Cardiac muscle cell (in vitro differentiated cells and primary cell): ENCODE results near the gene NEGR1. TPM values are rescaled to one million over a fixed set of nuclear protein-coding genes. Genes with fewer than 3 reads are reported as not detected.

Source experiments
- DNase-seq, 2 donors: peaks; one replicate each; pipeline versions ENCODE4 v3.0.0 to v3.0.0-alpha.2; 2010 to 2017; ENCODE audit warnings: low read depth in 1 of 2, low spot score in 1 of 2
- H3K27ac ChIP-seq: fragments of 200-600 bp; sonication (generic); 2 replicates; pipeline ENCODE4 v1.5.1; 2016
- H3K27me3 ChIP-seq: fragments of 200-600 bp; sonication (generic); 2 replicates; pipeline ENCODE4 v1.6.0; 2016; ENCODE audit warnings: control low read depth
- H3K36me3 ChIP-seq: fragments of 200-600 bp; sonication (generic); 2 replicates; pipeline ENCODE4 v1.5.1; 2016; ENCODE audit warnings: control low read depth
- H3K4me1 ChIP-seq: fragments of 200-600 bp; sonication (generic); 2 replicates; pipeline ENCODE4 v1.8.1; 2017; ENCODE audit warnings: low read depth, mild to moderate bottlenecking, mixed run types
- H3K4me3 ChIP-seq: fragments of 200-600 bp; sonication (generic); 2 replicates; pipeline ENCODE4 v1.5.1; 2016; ENCODE audit warnings: mild to moderate bottlenecking
- H3K9me3 ChIP-seq: fragments of 200-600 bp; sonication (generic); 2 replicates; pipeline ENCODE4 v1.5.1; 2017; ENCODE audit warnings: low read depth, mild to moderate bottlenecking, control low read depth
- CTCF ChIP-seq: IDR thresholded peaks from 2 replicates; pipeline ENCODE4 v1.5.1; 2012; ENCODE audit warnings: low read depth, mild to moderate bottlenecking, low read length
- polyA plus RNA-seq: library from polyadenylated mRNA; unstranded; fragments of >200 nt; fragmentation: Nextera tagmentation; extraction: Ambion mirVana; gene quantifications from 2 replicates; pipeline ENCODE4 v1.2.1, GENCODE V29; 2016
- total RNA-seq: library from RNA; depleted of rRNA; stranded (reverse); fragments of >200 nt; gene quantifications from 2 replicates; pipeline ENCODE4 v1.2.3, GENCODE V29; 2016

NEGR1 gene
- total and polyA plus RNA-seq, 2 experiments from 2014 or later: 0.06 to 0.20 TPM

- H3K27ac ChIP-seq: no peak overlapping the region
- H3K9me3 ChIP-seq: no peaks in the 10 kb centered on the region
- H3K27me3 ChIP-seq: no peaks in the 10 kb centered on the region
- DNase-seq: peak in 1 of 2 donors; percentile 23
- no peak overlapping the region for H3K4me3 ChIP-seq
- no peak for TF ChIP-seq CTCF
- H3K4me1 ChIP-seq: no peaks in the 10 kb centered on the region
- no peaks in the 10 kb centered on the region for H3K36me3 ChIP-seq
These were observed 725.2 kb downstream of the NEGR1 start for GRCh38 chr1:71557138-71557537.

GRCh38 chr1:71548398-71548890 is 733.9 kb downstream of the NEGR1 start:
- no peak overlapping the region for H3K4me3 ChIP-seq
- H3K27ac ChIP-seq: no peak overlapping the region
- H3K9me3 ChIP-seq: no peaks in the 10 kb centered on the region
- H3K27me3 ChIP-seq: no peaks in the 10 kb centered on the region
- H3K36me3 ChIP-seq: no peaks in the 10 kb centered on the region
- no peak for TF ChIP-seq CTCF
- no peaks in the 10 kb centered on the region for H3K4me1 ChIP-seq
- DNase-seq: no peak

- DNase-seq: no peak
- Histone ChIP-seq H3K4me3 (no peak overlapping the region), H3K36me3 (no peaks in the 10 kb centered on the region), H3K27ac (no peak overlapping the region), H3K4me1 (no peaks in the 10 kb centered on the region), H3K9me3 (no peaks in the 10 kb centered on the region), H3K27me3 (no peaks in the 10 kb centered on the region)
- TF ChIP-seq CTCF: no peak
These were observed 740.2 kb downstream of the NEGR1 start for GRCh38 chr1:71542155-71542554.

GRCh38 chr1:71533950-71534349 is 748.4 kb downstream of the NEGR1 start:
- H3K27me3 ChIP-seq: no peaks in the 10 kb centered on the region
- no peak overlapping the region for H3K4me3 ChIP-seq
- no peaks in the 10 kb centered on the region for H3K4me1 ChIP-seq
- H3K9me3 ChIP-seq: no peaks in the 10 kb centered on the region
- TF ChIP-seq CTCF: no peak
- H3K27ac ChIP-seq: no peak overlapping the region
- no peak for DNase-seq
- H3K36me3 ChIP-seq: no peaks in the 10 kb centered on the region

GRCh38 chr1:71532343-71532742 is 750.0 kb downstream of the NEGR1 start:
- no peaks in the 10 kb centered on the region for H3K9me3 ChIP-seq

More at GRCh38 chr1:71532343-71532742, 750.0 kb downstream of the NEGR1 start:
- TF ChIP-seq CTCF: no peak
- Histone ChIP-seq H3K36me3 (no peaks in the 10 kb centered on the region), H3K4me3 (no peak overlapping the region), H3K27me3 (no peaks in the 10 kb centered on the region), H3K27ac (no peak overlapping the region), H3K4me1 (no peaks in the 10 kb centered on the region)
- DNase-seq: no peak
